Osteoblast (primary cell): ENCODE data around the gene ORM2. TPM values are rescaled to one million over a fixed set of nuclear protein-coding genes. Genes with fewer than 3 reads are reported as not detected.

ENCODE experiments used
- DNase-seq: peaks from one replicate; pipeline ENCODE4 v3.0.0; 2011; ENCODE audit warnings: low spot score, mixed read lengths; ENCODE audit not compliant: insufficient read length; ENCODE audit errors: missing footprints
- H2AFZ ChIP-seq: 2 replicates; pipeline ENCODE4 v1.6.0; 2011; ENCODE audit warnings: mild to moderate bottlenecking, low read length
- H3K27ac ChIP-seq: 2 replicates; pipeline ENCODE4 v1.5.1; 2011; ENCODE audit warnings: mild to moderate bottlenecking, low read depth, low read length, moderate library complexity
- H3K27me3 ChIP-seq: 2 replicates; pipeline ENCODE4 v1.6.0; 2012; ENCODE audit warnings: mild to moderate bottlenecking, control low read depth, inconsistent platforms, low read length, moderate library complexity; ENCODE audit not compliant: insufficient read depth
- H3K36me3 ChIP-seq: 2 replicates; pipeline ENCODE4 v1.5.1; 2011; ENCODE audit warnings: mild to moderate bottlenecking, low read length, control low read depth, moderate library complexity; ENCODE audit not compliant: insufficient read depth
- H3K4me1 ChIP-seq: 2 replicates; pipeline ENCODE4 v1.5.1; 2011; ENCODE audit warnings: mild to moderate bottlenecking, low read length, control low read depth, moderate library complexity; ENCODE audit not compliant: insufficient read depth
- H3K4me2 ChIP-seq: 2 replicates; pipeline ENCODE4 v1.6.0; 2011; ENCODE audit warnings: mild to moderate bottlenecking, low read length; ENCODE audit not compliant: insufficient read depth
- H3K4me3 ChIP-seq: fragments of 200-600 bp; sonication (generic); 3 replicates; pipeline ENCODE4 v1.5.1; 2012; ENCODE audit warnings: mild to moderate bottlenecking, low read length, inconsistent platforms; ENCODE audit not compliant: insufficient read depth
- H3K79me2 ChIP-seq: 2 replicates; pipeline ENCODE4 v1.6.0; 2012; ENCODE audit warnings: mild to moderate bottlenecking, low read length, control low read depth, inconsistent platforms; ENCODE audit not compliant: insufficient read depth
- H3K9me3 ChIP-seq: 2 replicates; pipeline ENCODE4 v1.5.1; 2011; ENCODE audit warnings: low read depth, low read length, control low read depth
- H4K20me1 ChIP-seq: 2 replicates; pipeline ENCODE4 v1.6.0; 2012; ENCODE audit warnings: mild to moderate bottlenecking, low read length, control low read depth; ENCODE audit not compliant: insufficient read depth
- total RNA-seq: library from RNA; depleted of rRNA; stranded (reverse); fragments of >200 nt; gene quantifications from 2 replicates; pipeline ENCODE4 v1.2.3, GENCODE V29; 2012
- TF ChIP-seq, protein P1 (sequence below): IDR thresholded peaks from 2 replicates; pipeline ENCODE4 v1.5.1; 2011; ENCODE audit warnings: mild to moderate bottlenecking, low read depth, low read length, moderate library complexity; ENCODE audit errors: extremely low read depth

Gene ORM2
- total RNA-seq, 1 donor, result not detected

DNA sequence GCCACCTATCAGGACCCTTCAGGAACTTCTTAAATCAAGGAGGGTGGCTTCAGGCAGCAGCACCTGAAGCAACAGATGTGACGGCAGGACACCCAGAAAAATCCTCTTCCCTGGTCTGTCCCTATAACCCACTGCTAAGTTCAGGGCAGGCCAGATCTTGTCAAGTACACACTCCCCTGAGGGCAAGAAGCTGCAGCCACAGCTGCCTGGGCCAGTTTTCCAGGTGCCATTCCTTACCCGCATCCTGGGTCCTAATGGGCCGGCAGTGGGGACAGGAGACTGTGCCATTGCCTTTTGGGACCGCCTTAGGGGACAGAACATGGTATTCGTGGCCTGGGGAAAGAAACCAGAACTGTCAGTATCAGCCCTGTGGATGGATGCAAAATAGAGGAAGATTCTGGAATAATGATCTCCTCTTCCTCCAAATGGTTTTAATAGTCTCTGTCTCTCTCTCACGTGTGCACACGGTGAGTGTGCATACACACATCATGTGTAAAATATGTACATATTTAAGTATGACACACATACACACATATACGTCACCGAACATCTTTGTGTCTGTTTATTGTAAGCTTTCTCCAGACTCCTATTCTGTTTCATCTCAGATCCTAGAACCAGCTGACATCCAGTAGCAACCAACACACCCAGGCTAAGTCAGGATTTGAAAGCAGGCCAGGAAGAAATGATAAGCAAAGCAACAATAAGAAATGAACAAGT is 14.0 kb downstream of the ORM2 start:
- no peaks in the 10 kb centered on the region for H3K79me2 ChIP-seq
- H3K36me3 ChIP-seq, result peaks cover 63% of the 10 kb centered on the region
- DNase-seq, result no peak

DNA sequence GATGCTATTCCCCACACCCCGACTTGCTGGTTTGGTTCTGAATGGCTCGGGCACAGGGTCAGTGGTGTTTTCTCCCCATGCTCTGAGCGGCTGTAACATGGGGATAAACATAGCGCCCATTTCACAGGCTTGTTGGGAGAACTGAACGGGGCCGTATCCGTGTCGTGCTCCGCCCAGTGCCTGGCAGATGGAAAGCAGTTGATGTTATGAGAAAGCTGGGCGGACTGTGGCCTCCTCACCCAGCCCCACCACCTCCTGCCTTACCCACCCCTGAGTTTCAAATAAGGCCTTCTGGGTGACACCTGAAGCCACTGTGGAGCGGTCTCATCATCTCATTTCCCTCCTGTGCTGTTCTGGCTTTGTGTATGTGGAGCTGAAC is 14.5 kb downstream of the ORM2 start:
- peaks cover 63% of the 10 kb centered on the region for H3K36me3 ChIP-seq
- no peak overlapping the region for H3K4me3 ChIP-seq

More for the DNA sequence above, 14.0 kb downstream of the ORM2 start:
- H3K27ac ChIP-seq, result no peak overlapping the region
- H3K4me2 ChIP-seq, result no peak overlapping the region
- no peaks in the 10 kb centered on the region for H3K9me3 ChIP-seq
- no peak overlapping the region for H3K4me3 ChIP-seq
- no peak overlapping the region for H2AFZ ChIP-seq
- H4K20me1 ChIP-seq, result no peaks in the 10 kb centered on the region
- TF ChIP-seq, protein P1, sequence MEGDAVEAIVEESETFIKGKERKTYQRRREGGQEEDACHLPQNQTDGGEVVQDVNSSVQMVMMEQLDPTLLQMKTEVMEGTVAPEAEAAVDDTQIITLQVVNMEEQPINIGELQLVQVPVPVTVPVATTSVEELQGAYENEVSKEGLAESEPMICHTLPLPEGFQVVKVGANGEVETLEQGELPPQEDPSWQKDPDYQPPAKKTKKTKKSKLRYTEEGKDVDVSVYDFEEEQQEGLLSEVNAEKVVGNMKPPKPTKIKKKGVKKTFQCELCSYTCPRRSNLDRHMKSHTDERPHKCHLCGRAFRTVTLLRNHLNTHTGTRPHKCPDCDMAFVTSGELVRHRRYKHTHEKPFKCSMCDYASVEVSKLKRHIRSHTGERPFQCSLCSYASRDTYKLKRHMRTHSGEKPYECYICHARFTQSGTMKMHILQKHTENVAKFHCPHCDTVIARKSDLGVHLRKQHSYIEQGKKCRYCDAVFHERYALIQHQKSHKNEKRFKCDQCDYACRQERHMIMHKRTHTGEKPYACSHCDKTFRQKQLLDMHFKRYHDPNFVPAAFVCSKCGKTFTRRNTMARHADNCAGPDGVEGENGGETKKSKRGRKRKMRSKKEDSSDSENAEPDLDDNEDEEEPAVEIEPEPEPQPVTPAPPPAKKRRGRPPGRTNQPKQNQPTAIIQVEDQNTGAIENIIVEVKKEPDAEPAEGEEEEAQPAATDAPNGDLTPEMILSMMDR, result no peak
- peaks cover 4% of the 10 kb centered on the region for H3K4me1 ChIP-seq
- H3K27me3 ChIP-seq, result no peaks in the 10 kb centered on the region

DNA sequence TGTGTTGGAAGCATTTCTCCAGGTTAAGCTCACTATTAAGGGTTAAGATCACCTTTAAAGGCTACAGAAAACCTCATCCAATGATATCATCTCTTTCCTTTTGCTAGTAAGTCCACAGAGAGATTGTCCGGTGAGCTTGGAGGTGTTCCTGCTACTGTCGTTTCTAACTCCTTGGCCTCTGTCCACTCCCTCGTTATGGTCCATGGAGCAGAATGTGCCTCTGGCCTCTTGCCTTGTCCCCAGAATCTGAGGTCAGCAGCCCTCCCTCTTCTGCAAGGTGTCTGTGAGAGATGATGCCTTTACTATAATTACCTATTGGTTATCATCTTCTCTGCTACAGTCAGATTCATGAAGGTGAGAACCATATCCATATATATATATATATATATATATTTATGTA is 15.0 kb downstream of the ORM2 start:
- Histone ChIP-seq H3K4me1 (peaks cover 14% of the 10 kb centered on the region), H3K79me2 (no peaks in the 10 kb centered on the region)

More for the DNA sequence above, 14.5 kb downstream of the ORM2 start:
- no peak for DNase-seq
- TF ChIP-seq, protein P1, result no peak
- Histone ChIP-seq H3K27me3 (no peaks in the 10 kb centered on the region), H3K4me2 (no peak overlapping the region), H3K9me3 (no peaks in the 10 kb centered on the region), H3K4me1 (peaks cover 9% of the 10 kb centered on the region), H3K79me2 (no peaks in the 10 kb centered on the region), H4K20me1 (no peaks in the 10 kb centered on the region), H3K27ac (no peak overlapping the region), H2AFZ (no peak overlapping the region)

DNA sequence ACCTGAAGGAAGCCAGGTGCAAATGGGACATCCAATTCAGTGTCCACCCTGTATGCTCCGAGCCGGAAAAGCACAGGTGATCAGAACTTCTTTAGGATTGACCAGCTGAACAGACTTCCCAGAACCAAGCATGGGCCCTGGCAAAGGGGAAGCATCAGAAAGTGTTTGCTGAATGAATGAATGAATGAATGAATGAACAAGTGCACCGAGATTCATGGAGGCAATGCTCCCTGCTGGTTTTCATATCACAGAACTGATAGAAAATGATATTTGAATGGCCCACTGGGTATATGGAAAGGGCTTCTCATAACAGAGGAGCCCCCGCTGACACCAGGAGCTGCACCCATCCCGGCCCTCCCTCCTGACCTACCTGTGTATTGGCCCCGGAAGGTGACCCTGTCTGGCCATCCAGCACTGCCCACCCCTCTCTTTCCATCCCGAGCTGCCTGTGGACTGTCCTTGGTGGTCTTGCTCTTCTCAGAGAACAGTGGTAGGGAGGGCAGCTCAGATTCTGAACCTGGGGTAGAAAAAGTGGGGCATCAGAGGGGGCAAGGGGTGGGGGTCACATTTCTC is 15.9 kb downstream of the ORM2 start:
- H2AFZ ChIP-seq, result no peak overlapping the region
- no peak overlapping the region for H3K4me3 ChIP-seq
- H4K20me1 ChIP-seq, result no peaks in the 10 kb centered on the region
- H3K4me2 ChIP-seq, result no peak overlapping the region
- no peak for DNase-seq
- peaks cover 15% of the 10 kb centered on the region for H3K4me1 ChIP-seq
- H3K36me3 ChIP-seq, result peaks cover 63% of the 10 kb centered on the region
- no peaks in the 10 kb centered on the region for H3K9me3 ChIP-seq
- TF ChIP-seq, protein P1, result no peak
- no peaks in the 10 kb centered on the region for H3K27me3 ChIP-seq
- no peak overlapping the region for H3K27ac ChIP-seq
- no peaks in the 10 kb centered on the region for H3K79me2 ChIP-seq

More for the DNA sequence above, 15.0 kb downstream of the ORM2 start:
- TF ChIP-seq, protein P1, result no peak
- Histone ChIP-seq H3K4me3 (no peak overlapping the region), H3K4me2 (no peak overlapping the region), H3K27ac (no peak overlapping the region), H4K20me1 (no peaks in the 10 kb centered on the region), H3K36me3 (peaks cover 60% of the 10 kb centered on the region), H3K27me3 (no peaks in the 10 kb centered on the region), H3K9me3 (no peaks in the 10 kb centered on the region), H2AFZ (no peak overlapping the region)
- no peak for DNase-seq
